Lung (tissue), 12 donors: Measurements from ENCODE around the gene SLC5A10. TPM values are rescaled to one million over a fixed set of nuclear protein-coding genes. Genes with fewer than 3 reads are reported as not detected.

Source experiments
- ATAC-seq: fragments of 200-7000 bp; cut with Tn5 transposase; one replicate; pipeline ENCODE4 v1.9.1; 2020; ENCODE audit warnings: moderate number of reproducible peaks; ENCODE audit not compliant: insufficient read depth, low FRiP score
- DNase-seq, 3 donors: peaks; one replicate each; pipeline ENCODE4 v3.0.0-alpha.2; 2013 to 2017
- H3K27ac ChIP-seq, 2 donors: one replicate each; pipeline ENCODE4 v1.5.1; 2013; ENCODE audit warnings: mild to moderate bottlenecking in 2 of 2, moderate library complexity in 2 of 2, control low read depth in 1 of 2, inconsistent platforms in 1 of 2, low read depth in 1 of 2, low read length in 1 of 2
- H3K27me3 ChIP-seq, 3 donors: one replicate each; pipeline ENCODE4 v1.5.1; 2013; ENCODE audit warnings: low read length in 2 of 3; ENCODE audit not compliant: control insufficient read depth in 3 of 3, insufficient read depth in 3 of 3
- H3K36me3 ChIP-seq, 4 donors: one replicate each; pipeline ENCODE4 v1.5.1; 2013; ENCODE audit warnings: low read length in 4 of 4, mild to moderate bottlenecking in 1 of 4, moderate library complexity in 1 of 4; ENCODE audit not compliant: control insufficient read depth in 4 of 4, insufficient read depth in 4 of 4
- H3K4me1 ChIP-seq, 5 donors: one replicate each; pipeline ENCODE4 v1.5.1; 2013; ENCODE audit warnings: low read length in 5 of 5, mild to moderate bottlenecking in 2 of 5, moderate library complexity in 1 of 5; ENCODE audit not compliant: control insufficient read depth in 5 of 5, insufficient read depth in 5 of 5
- H3K4me3 ChIP-seq: one replicate; pipeline ENCODE4 v1.5.1; 2013; ENCODE audit warnings: mild to moderate bottlenecking, control low read depth, moderate library complexity
- H3K9ac ChIP-seq, 2 donors: one replicate each; pipeline ENCODE4 v1.5.1; 2013; ENCODE audit warnings: low read length in 2 of 2, control low read depth in 1 of 2; ENCODE audit not compliant: insufficient read depth in 1 of 2
- H3K9me3 ChIP-seq, 4 donors: one replicate each; pipeline ENCODE4 v1.5.1; 2013; ENCODE audit warnings: low read length in 3 of 4, mild to moderate bottlenecking in 1 of 4, moderate library complexity in 1 of 4; ENCODE audit not compliant: control insufficient read depth in 4 of 4, insufficient read depth in 3 of 4
- WGBS, 2 donors: extraction: QIAGEN DNeasy Blood & Tissue Kit; methylation state at CpG; one replicate each; pipeline ENCODE4 v1.1.7; 2013; 5-methylcytosine and 5-hydroxymethylcytosine counted together
- polyA plus RNA-seq, 2 donors: library from polyadenylated mRNA; stranded (reverse); fragments of 200-250 nt; gene quantifications; one replicate each; pipeline ENCODE4 v1.2.1, GENCODE V29; 2013
- total RNA-seq, 2 donors: library from RNA; depleted of rRNA in 1 of 2; stranded (reverse); fragments of >200 nt in 1 of 2; gene quantifications; one replicate each; pipeline ENCODE4 v1.2.1, GENCODE V29; 2014 to 2021
- TF ChIP-seq, protein P1 (sequence below): IDR thresholded peaks from 2 replicates; pipeline ENCODE4 v1.5.1; 2012; ENCODE audit warnings: mild to moderate bottlenecking; ENCODE audit errors: control extremely low read depth, extremely low read depth
- donor health status: control.
- donor health status: control.
- donor health status: Bipolar disorder and iron deficiency.
- donor health status: healthy.
- donor health status: DM: yes; HTN: yes; CAD: no.

The SLC5A10 gene
- total and polyA plus RNA-seq, 4 donors, result 0.09 to 0.31 (median 0.21) TPM

- 91 to 96% methylated on average over 6 of the region's 6 CpGs for WGBS, 2 donors
Observed at GRCh38 chr17:18999911-19000310, 47.9 kb downstream of the SLC5A10 start.

GRCh38 chr17:19000531-19001325 is 48.8 kb downstream of the SLC5A10 start:
- Histone ChIP-seq H3K4me1 (peaks cover 0 to 15% (median 0%) of the 10 kb centered on the region in 5 donors), H3K27me3 (no peaks in the 10 kb centered on the region), H3K36me3 (no peaks in the 10 kb centered on the region), H3K4me3 (no peak overlapping the region), H3K27ac (no peak overlapping the region), H3K9ac (no peak overlapping the region), H3K9me3 (no peaks in the 10 kb centered on the region)
- WGBS, 2 donors, result 89 to 90% methylated on average over 17 of the region's 17 CpGs
- TF ChIP-seq, protein P1, sequence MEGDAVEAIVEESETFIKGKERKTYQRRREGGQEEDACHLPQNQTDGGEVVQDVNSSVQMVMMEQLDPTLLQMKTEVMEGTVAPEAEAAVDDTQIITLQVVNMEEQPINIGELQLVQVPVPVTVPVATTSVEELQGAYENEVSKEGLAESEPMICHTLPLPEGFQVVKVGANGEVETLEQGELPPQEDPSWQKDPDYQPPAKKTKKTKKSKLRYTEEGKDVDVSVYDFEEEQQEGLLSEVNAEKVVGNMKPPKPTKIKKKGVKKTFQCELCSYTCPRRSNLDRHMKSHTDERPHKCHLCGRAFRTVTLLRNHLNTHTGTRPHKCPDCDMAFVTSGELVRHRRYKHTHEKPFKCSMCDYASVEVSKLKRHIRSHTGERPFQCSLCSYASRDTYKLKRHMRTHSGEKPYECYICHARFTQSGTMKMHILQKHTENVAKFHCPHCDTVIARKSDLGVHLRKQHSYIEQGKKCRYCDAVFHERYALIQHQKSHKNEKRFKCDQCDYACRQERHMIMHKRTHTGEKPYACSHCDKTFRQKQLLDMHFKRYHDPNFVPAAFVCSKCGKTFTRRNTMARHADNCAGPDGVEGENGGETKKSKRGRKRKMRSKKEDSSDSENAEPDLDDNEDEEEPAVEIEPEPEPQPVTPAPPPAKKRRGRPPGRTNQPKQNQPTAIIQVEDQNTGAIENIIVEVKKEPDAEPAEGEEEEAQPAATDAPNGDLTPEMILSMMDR, result no peak
- ATAC-seq (no peak), DNase-seq (no peak)

More at GRCh38 chr17:18999911-19000310, 47.9 kb downstream of the SLC5A10 start:
- TF ChIP-seq, protein P1, result no peak
- no peaks in the 10 kb centered on the region for H3K36me3 ChIP-seq
- H3K9ac ChIP-seq, result no peak overlapping the region
- peaks cover 0 to 4% (median 0%) of the 10 kb centered on the region in 4 donors for H3K9me3 ChIP-seq
- peaks cover 0 to 14% (median 0%) of the 10 kb centered on the region in 5 donors for H3K4me1 ChIP-seq
- H3K4me3 ChIP-seq, result no peak overlapping the region
- DNase-seq (no peak), ATAC-seq (no peak)
- H3K27me3 ChIP-seq, result no peaks in the 10 kb centered on the region
- H3K27ac ChIP-seq, result no peak overlapping the region

GRCh38 chr17:19001907-19002590 is 50.1 kb downstream of the SLC5A10 start:
- peaks cover 0 to 15% (median 0%) of the 10 kb centered on the region in 5 donors for H3K4me1 ChIP-seq
- no peak overlapping the region for H3K27ac ChIP-seq

More at GRCh38 chr17:19001907-19002590, 50.1 kb downstream of the SLC5A10 start:
- no peaks in the 10 kb centered on the region for H3K9me3 ChIP-seq
- TF ChIP-seq, protein P1, result no peak
- ATAC-seq (no peak), DNase-seq (no peak)
- H3K27me3 ChIP-seq, result no peaks in the 10 kb centered on the region
- no peaks in the 10 kb centered on the region for H3K36me3 ChIP-seq
- no peak overlapping the region for H3K9ac ChIP-seq
- no peak overlapping the region for H3K4me3 ChIP-seq
- 59 to 69% methylated on average over 7 of the region's 7 CpGs for WGBS, 2 donors
